IMR-90 (cell line): ENCODE results near the gene TMEM100. TPM values are rescaled to one million over a fixed set of nuclear protein-coding genes. Genes with fewer than 3 reads are reported as not detected.

Source experiments
- ATAC-seq: fragments of 200-7000 bp; cut with Tn5 transposase; 2 replicates; pipeline ENCODE4 v1.9.1; 2020; ENCODE audit warnings: low read depth, mild to moderate bottlenecking, moderate library complexity
- BruUV-seq: library from RNA; stranded (reverse); fragments of 400-500 nt; replicated peaks from 2 replicates; lab custom pipeline; 2021; lab: Mats Ljungman, UMichigan
- CTCF ChIA-PET: fragments of 300-600 bp; formaldehyde crosslinking; extraction: SDS; loops from one replicate; lab custom pipeline; 2021; ENCODE audit warnings: antibody characterized with exemption; lab: Yijun Ruan, JAX
- POLR2A ChIA-PET: fragments of 300-600 bp; sonication (Branson Sonifier 250); formaldehyde crosslinking; loops from one replicate; lab custom pipeline; 2022; ENCODE audit warnings: antibody characterized with exemption; ENCODE audit not compliant: unreplicated experiment; lab: Charles Lee
- DNase-seq: peaks from one replicate; pipeline ENCODE4 v3.0.0; 2013
- H2AFZ ChIP-seq: replicated peaks from 2 replicates; pipeline ENCODE3; 2013; ENCODE audit warnings: low read length, mild to moderate bottlenecking; ENCODE audit not compliant: poor library complexity
- H2AK5ac ChIP-seq: 2 replicates; pipeline ENCODE4 v1.6.1; 2013; ENCODE audit warnings: low read depth, low read length, inconsistent platforms
- H2AK9ac ChIP-seq: replicated peaks from 2 replicates; pipeline ENCODE3; 2013; ENCODE audit warnings: mild to moderate bottlenecking, low read depth, low read length, moderate library complexity; ENCODE audit not compliant: poor library complexity
- H2BK120ac ChIP-seq: 2 replicates; pipeline ENCODE4 v1.6.1; 2013; ENCODE audit warnings: low read depth, low read length, inconsistent platforms
- H2BK15ac ChIP-seq: 3 replicates; pipeline ENCODE4 v1.6.1; 2013; ENCODE audit warnings: low read depth, low read length, inconsistent platforms
- H2BK20ac ChIP-seq: 2 replicates; pipeline ENCODE4 v1.6.1; 2013; ENCODE audit warnings: low read depth, mild to moderate bottlenecking, inconsistent platforms, low read length, moderate library complexity
- H2BK5ac ChIP-seq: 2 replicates; pipeline ENCODE4 v1.6.1; 2013; ENCODE audit warnings: mild to moderate bottlenecking, low read depth, low read length, inconsistent platforms; ENCODE audit not compliant: poor library complexity, severe bottlenecking
- H3K14ac ChIP-seq: replicated peaks from 2 replicates; pipeline ENCODE4 v1.6.1; 2013; ENCODE audit warnings: low read depth, low read length, inconsistent platforms
- H3K18ac ChIP-seq: 2 replicates; pipeline ENCODE4 v1.6.1; 2013; ENCODE audit warnings: low read depth, low read length, control low read depth
- H3K23ac ChIP-seq: 2 replicates; pipeline ENCODE4 v1.6.1; 2013; ENCODE audit warnings: low read depth, low read length, inconsistent platforms
- H3K27ac ChIP-seq: 2 replicates; pipeline ENCODE4 v1.5.1; 2013; ENCODE audit warnings: mild to moderate bottlenecking, control low read depth, low read length; ENCODE audit not compliant: insufficient read depth
- H3K27me3 ChIP-seq: 2 replicates; pipeline ENCODE4 v1.6.1; 2013; ENCODE audit warnings: low read length; ENCODE audit not compliant: control insufficient read depth, insufficient read depth
- H3K36me3 ChIP-seq: 2 replicates; pipeline ENCODE4 v1.6.1; 2013; ENCODE audit warnings: low read length, mixed read lengths; ENCODE audit not compliant: control insufficient read depth, insufficient read depth
- H3K4ac ChIP-seq: 2 replicates; pipeline ENCODE4 v1.6.1; 2013; ENCODE audit warnings: low read depth, low read length, inconsistent platforms
- H3K4me1 ChIP-seq: 2 replicates; pipeline ENCODE4 v1.6.1; 2013; ENCODE audit warnings: low read length, mixed read lengths; ENCODE audit not compliant: control insufficient read depth, insufficient read depth
- H3K4me2 ChIP-seq: 2 replicates; pipeline ENCODE4 v1.6.1; 2013; ENCODE audit warnings: low read depth, mild to moderate bottlenecking, control low read depth, low read length, moderate library complexity
- H3K4me3 ChIP-seq: 2 replicates; pipeline ENCODE4 v1.5.1; 2013; ENCODE audit warnings: low read depth, mild to moderate bottlenecking, control low read depth, low read length, moderate library complexity; ENCODE audit not compliant: insufficient read depth
- H3K56ac ChIP-seq: 2 replicates; pipeline ENCODE4 v1.6.1; 2013; ENCODE audit warnings: low read length, inconsistent platforms; ENCODE audit not compliant: insufficient read depth; ENCODE audit errors: extremely low read depth
- H3K79me1 ChIP-seq, 2 experiments: 2 replicates each; pipeline ENCODE4 v1.6.1; 2013; ENCODE audit warnings: low read length in 2 of 2, inconsistent platforms in 1 of 2, low read depth in 1 of 2
- H3K9ac ChIP-seq: 2 replicates; pipeline ENCODE4 v1.6.1; 2013; ENCODE audit warnings: low read depth, low read length, control low read depth
- H3K9me1 ChIP-seq: 2 replicates; pipeline ENCODE4 v1.6.1; 2013; ENCODE audit warnings: low read length, inconsistent platforms; ENCODE audit not compliant: insufficient read depth
- H3K9me3 ChIP-seq: 2 replicates; pipeline ENCODE4 v1.6.1; 2013; ENCODE audit warnings: low read length; ENCODE audit not compliant: control insufficient read depth, insufficient read depth
- H4K20me1 ChIP-seq: 2 replicates; pipeline ENCODE4 v1.6.1; 2013; ENCODE audit warnings: low read length, inconsistent platforms; ENCODE audit not compliant: insufficient read depth
- H4K5ac ChIP-seq: 2 replicates; pipeline ENCODE4 v1.6.1; 2013; ENCODE audit warnings: mild to moderate bottlenecking, low read depth, low read length, control low read depth
- H4K8ac ChIP-seq, 2 experiments: 2 replicates each; pipeline ENCODE4 v1.6.1; 2013; ENCODE audit warnings: low read depth in 2 of 2, low read length in 2 of 2, control low read depth in 1 of 2, inconsistent platforms in 1 of 2
- H4K91ac ChIP-seq: 2 replicates; pipeline ENCODE4 v1.6.1; 2013; ENCODE audit warnings: low read depth, low read length, inconsistent platforms; ENCODE audit not compliant: insufficient read depth
- BHLHE40 ChIP-seq: fragments of 150-350 bp; IDR thresholded peaks from 2 replicates; pipeline ENCODE4 v1.6.1; 2016; ENCODE audit warnings: mild to moderate bottlenecking, low read depth, low read length
- CEBPB ChIP-seq: IDR thresholded peaks from 2 replicates; pipeline ENCODE4 v1.6.1; 2012; ENCODE audit warnings: low read depth, low read length, improper control_type of control experiment
- CHD1 ChIP-seq: IDR thresholded peaks from 2 replicates; pipeline ENCODE4 v1.6.1; 2012; ENCODE audit warnings: low read depth, low read length, improper control_type of control experiment
- FOS ChIP-seq: fragments of 150-350 bp; IDR thresholded peaks from 2 replicates; pipeline ENCODE4 v1.6.1; 2016; ENCODE audit warnings: low read depth, low read length
- MAFK ChIP-seq: IDR thresholded peaks from 2 replicates; pipeline ENCODE4 v1.6.1; 2012; ENCODE audit warnings: low read depth, low read length, improper control_type of control experiment
- MAZ ChIP-seq: IDR thresholded peaks from 2 replicates; pipeline ENCODE4 v1.6.1; 2012; ENCODE audit warnings: low read depth, mild to moderate bottlenecking, low read length, improper control_type of control experiment, moderate library complexity, borderline replicate concordance
- MXI1 ChIP-seq: IDR thresholded peaks from 2 replicates; pipeline ENCODE4 v1.6.1; 2012; ENCODE audit warnings: low read depth, mild to moderate bottlenecking, low read length, moderate library complexity, borderline replicate concordance
- NFE2L2 ChIP-seq: fragments of 150-350 bp; IDR thresholded peaks from 2 replicates; pipeline ENCODE4 v1.6.1; 2016; ENCODE audit warnings: low read depth, mild to moderate bottlenecking, low read length
- RAD21 ChIP-seq: IDR thresholded peaks from 2 replicates; pipeline ENCODE4 v1.6.1; 2012; ENCODE audit warnings: low read length, improper control_type of control experiment
- RCOR1 ChIP-seq: IDR thresholded peaks from 2 replicates; pipeline ENCODE4 v1.6.1; 2012; ENCODE audit warnings: mild to moderate bottlenecking, low read length, improper control_type of control experiment; ENCODE audit not compliant: insufficient replicate concordance
- SMC3 ChIP-seq: fragments of 150-350 bp; IDR thresholded peaks from 2 replicates; pipeline ENCODE4 v1.6.1; 2016; ENCODE audit warnings: low read depth, mild to moderate bottlenecking, antibody characterized with exemption, low read length, moderate library complexity
- USF2 ChIP-seq: fragments of 150-350 bp; IDR thresholded peaks from 2 replicates; pipeline ENCODE4 v1.6.1; 2017; ENCODE audit warnings: mild to moderate bottlenecking, antibody characterized with exemption, low read length, low read depth
- WGBS, 2 experiments: methylation state at CpG; one replicate each; pipeline versions ENCODE4 v1.1.5 to v1.1.7; 2013; ENCODE audit warnings: missing lambda C conversion rate in 2 of 2; ENCODE audit not compliant: insufficient read length in 1 of 2; ENCODE audit errors: extremely low coverage in 2 of 2; 5-methylcytosine and 5-hydroxymethylcytosine counted together
- dilution Hi-C: fragments of 300-500 bp; cut with HindIII; formaldehyde crosslinking; loops from one replicate; pipeline ENCODE4 v1.14.3; 2018; ENCODE audit warnings: low sequenced_read_pairs; ENCODE audit not compliant: unreplicated experiment
- in situ Hi-C: fragments of 300-500 bp; cut with MboI; formaldehyde crosslinking; loops from 3 replicates; pipeline ENCODE4 v1.14.3; 2019; ENCODE audit warnings: low sequenced_read_pairs, inconsistent platforms, mixed read lengths
- intact Hi-C: fragments of 100-400 bp; cut with micrococcal nuclease; formaldehyde crosslinking; loops from 2 replicates; pipeline ENCODE4 v1.10.0; 2022
- polyA plus RNA-seq, 3 experiments: library from polyadenylated mRNA; depleted of rRNA; stranded (reverse); fragments of >200 nt; gene quantifications; 2 replicates each; pipeline ENCODE4 v1.2.3, GENCODE V29; 2012; ENCODE audit warnings: low replicate concordance in 1 of 3
- total RNA-seq: library from RNA; depleted of rRNA; stranded (reverse); fragments of >200 nt; gene quantifications from 2 replicates; pipeline ENCODE4 v1.2.3, GENCODE V29; 2012
- TF ChIP-seq, protein P1 (sequence below): conservative IDR thresholded peaks from 2 replicates; pipeline ENCODE4 v1.5.1; 2012; ENCODE audit warnings: mild to moderate bottlenecking, low read depth, low read length, improper control_type of control experiment
- TF ChIP-seq, protein P2 (sequence below): fragments of 150-350 bp; IDR thresholded peaks from 2 replicates; pipeline ENCODE4 v1.6.1; 2016; ENCODE audit warnings: low read depth, mild to moderate bottlenecking, low read length, moderate library complexity, borderline replicate concordance

TMEM100 gene
- total and polyA plus RNA-seq, 2 of the 4 experiments (the other 2 are of a cell fraction) = 0.21 to 0.36 TPM

- Histone ChIP-seq H3K4me2 (no peak overlapping the region), H3K79me1 (peaks cover 30 to 57% of the 10 kb centered on the region in 2 experiments), H3K36me3 (peaks cover 3% of the 10 kb centered on the region), H4K5ac (no peak overlapping the region), H2AK9ac (no peak overlapping the region), H3K4me1 (peaks cover 2% of the 10 kb centered on the region; the same call in 1 of the 2 replicates), H3K9me3 (no peaks in the 10 kb centered on the region), H3K14ac (no peak overlapping the region), H3K4me3 (no peak overlapping the region), H3K23ac (no peak overlapping the region), H4K8ac (no peak overlapping the region), H2BK5ac (no peak overlapping the region), H3K9me1 (peaks cover 6% of the 10 kb centered on the region), H2AK5ac (no peak overlapping the region), H3K4ac (no peak overlapping the region), H4K20me1 (0 out of 2 replicates have a peak, but pooled peaks cover 3% of the 10 kb centered on the region), H3K9ac (no peak overlapping the region), H2AFZ (no peak overlapping the region), H2BK120ac (no peak overlapping the region), H3K27me3 (no peaks in the 10 kb centered on the region), H2BK20ac (no peak overlapping the region), H4K91ac (no peak overlapping the region), H3K27ac (no peak overlapping the region), H2BK15ac (no peak overlapping the region), H3K18ac (no peak overlapping the region), H3K56ac (no peak overlapping the region)
- CTCF ChIA-PET = no interaction called here
- DNase-seq (no peak), ATAC-seq (no peak)
- in situ Hi-C loops (no loop called here), intact Hi-C loops (loop anchor here (10.0 kb wide), 1 partner anchor 332 kb away; the partner anchor contains the start of gene MMD), dilution Hi-C loops (no loop called here)
- POLR2A ChIA-PET = no interaction called here
- TF ChIP-seq, protein P1, sequence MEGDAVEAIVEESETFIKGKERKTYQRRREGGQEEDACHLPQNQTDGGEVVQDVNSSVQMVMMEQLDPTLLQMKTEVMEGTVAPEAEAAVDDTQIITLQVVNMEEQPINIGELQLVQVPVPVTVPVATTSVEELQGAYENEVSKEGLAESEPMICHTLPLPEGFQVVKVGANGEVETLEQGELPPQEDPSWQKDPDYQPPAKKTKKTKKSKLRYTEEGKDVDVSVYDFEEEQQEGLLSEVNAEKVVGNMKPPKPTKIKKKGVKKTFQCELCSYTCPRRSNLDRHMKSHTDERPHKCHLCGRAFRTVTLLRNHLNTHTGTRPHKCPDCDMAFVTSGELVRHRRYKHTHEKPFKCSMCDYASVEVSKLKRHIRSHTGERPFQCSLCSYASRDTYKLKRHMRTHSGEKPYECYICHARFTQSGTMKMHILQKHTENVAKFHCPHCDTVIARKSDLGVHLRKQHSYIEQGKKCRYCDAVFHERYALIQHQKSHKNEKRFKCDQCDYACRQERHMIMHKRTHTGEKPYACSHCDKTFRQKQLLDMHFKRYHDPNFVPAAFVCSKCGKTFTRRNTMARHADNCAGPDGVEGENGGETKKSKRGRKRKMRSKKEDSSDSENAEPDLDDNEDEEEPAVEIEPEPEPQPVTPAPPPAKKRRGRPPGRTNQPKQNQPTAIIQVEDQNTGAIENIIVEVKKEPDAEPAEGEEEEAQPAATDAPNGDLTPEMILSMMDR = no peak
- TF ChIP-seq MAZ (no peak), BHLHE40 (no peak), RAD21 (no peak), RCOR1 (no peak), MAFK (no peak), MXI1 (no peak), CEBPB (no peak), NFE2L2 (no peak), FOS (no peak), USF2 (no peak), SMC3 (no peak), CHD1 (no peak)
- TF ChIP-seq, protein P2, sequence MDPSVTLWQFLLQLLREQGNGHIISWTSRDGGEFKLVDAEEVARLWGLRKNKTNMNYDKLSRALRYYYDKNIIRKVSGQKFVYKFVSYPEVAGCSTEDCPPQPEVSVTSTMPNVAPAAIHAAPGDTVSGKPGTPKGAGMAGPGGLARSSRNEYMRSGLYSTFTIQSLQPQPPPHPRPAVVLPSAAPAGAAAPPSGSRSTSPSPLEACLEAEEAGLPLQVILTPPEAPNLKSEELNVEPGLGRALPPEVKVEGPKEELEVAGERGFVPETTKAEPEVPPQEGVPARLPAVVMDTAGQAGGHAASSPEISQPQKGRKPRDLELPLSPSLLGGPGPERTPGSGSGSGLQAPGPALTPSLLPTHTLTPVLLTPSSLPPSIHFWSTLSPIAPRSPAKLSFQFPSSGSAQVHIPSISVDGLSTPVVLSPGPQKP = no peak
- WGBS, 2 experiments = no CpG with 5 or more reads among the region's 2 CpGs
- BruUV-seq = no TSS peak
Observed at GRCh38 chr17:55756689-55757088, 34.0 kb upstream of the TMEM100 start.
